HS-5 (cell line): ENCODE data around the gene CEP97.

ENCODE experiments used
- DNase-seq: peaks from one replicate; pipeline ENCODE4 v3.0.0-alpha.2; 2012; ENCODE audit warnings: low read depth

CEP97 gene

GRCh38 chr3:101816215-101817149, 92.1 kb downstream of the CEP97 start:
- DNase-seq: no peak

- no peak for DNase-seq
These were observed 93.6 kb downstream of the CEP97 start for GRCh38 chr3:101817992-101818391.

DNA sequence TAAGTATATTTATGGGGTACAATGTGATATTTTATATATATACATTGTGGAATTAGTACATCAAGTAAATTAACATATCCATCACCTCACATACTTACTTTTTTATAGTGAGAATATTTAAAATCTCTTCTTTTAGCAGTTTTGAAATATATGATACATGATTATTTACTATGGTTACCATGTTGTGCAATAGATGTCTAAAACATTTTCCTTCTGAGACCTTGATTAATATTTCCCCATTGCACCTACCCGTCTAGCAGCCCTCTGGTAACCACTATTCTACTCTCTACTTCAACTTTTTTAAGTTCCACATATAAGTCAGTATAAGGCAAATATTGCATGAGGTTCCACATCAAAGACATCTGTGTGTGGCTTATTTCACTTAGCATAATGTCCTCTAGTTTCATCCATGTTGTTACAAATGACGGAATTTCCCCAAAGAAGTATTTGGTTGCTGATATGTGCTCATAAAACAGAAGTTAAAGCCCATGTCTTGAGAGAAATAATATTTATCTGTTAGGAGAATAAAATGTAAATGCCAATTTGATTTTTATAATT, 95.3 kb downstream of the CEP97 start:
- DNase-seq: no peak
